Hepatocyte (in vitro differentiated cells): ENCODE measurements around the gene AP4S1.

Experiments used
- CTCF ChIP-seq: fragments of 200-600 bp; sonication (generic); IDR thresholded peaks from 2 replicates; pipeline ENCODE4 v1.5.1; 2016; ENCODE audit warnings: antibody characterized with exemption, mild to moderate bottlenecking; ENCODE audit not compliant: poor library complexity
- EZH2 ChIP-seq: fragments of 200-600 bp; sonication (generic); IDR thresholded peaks from 2 replicates; pipeline ENCODE4 v1.6.1; 2016; ENCODE audit warnings: antibody characterized with exemption, mild to moderate bottlenecking, borderline replicate concordance
- EZH2phosphoT487 ChIP-seq: fragments of 200-600 bp; sonication (generic); IDR thresholded peaks from one replicate; pipeline ENCODE4 v1.6.1; 2018; ENCODE audit warnings: antibody characterized with exemption, mild to moderate bottlenecking, low read depth, moderate library complexity; ENCODE audit not compliant: unreplicated experiment, severe bottlenecking

DNA sequence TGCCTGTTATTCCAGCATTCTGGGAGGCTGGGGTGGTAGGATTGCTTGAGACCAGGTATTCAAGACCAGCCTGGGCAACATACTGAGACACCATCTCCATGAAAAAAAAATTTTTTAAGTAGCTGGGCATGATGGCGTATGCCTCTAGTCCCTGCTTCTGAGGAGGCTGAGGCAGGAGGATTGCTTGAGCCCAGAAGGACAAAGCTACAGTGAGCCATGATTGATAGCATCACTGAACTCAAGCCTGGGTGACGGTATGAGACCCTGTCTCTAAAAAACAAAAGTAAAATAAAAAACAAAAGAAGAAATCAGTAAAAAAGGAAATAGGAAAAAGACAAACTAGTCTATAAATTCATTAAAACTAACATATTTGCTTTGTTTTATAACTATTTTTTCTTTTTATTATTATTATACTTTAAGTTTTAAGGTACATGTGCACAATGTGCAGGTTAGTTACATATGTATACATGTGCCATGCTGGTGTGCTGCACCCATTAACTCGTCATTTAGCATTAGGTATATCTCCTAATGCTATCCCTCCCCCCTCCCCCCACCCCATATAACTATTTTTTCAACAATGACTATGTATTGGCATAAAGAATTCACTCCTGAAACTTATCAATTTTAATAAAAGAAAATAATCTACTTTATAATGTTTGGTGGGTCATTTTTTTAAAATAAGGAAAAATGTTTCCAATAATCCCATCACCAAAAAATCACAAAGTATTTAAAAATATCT lies 15.4 kb upstream of the AP4S1 start:
- no peak for TF ChIP-seq EZH2phosphoT487
- TF ChIP-seq CTCF, result no peak
- TF ChIP-seq EZH2, result no peak
